DOHH2 (cell line): ENCODE results near the gene POLE4.

Experiments used
- H3F3A ChIP-seq: fragments of 200-600 bp; sonication (generic), shearing (Covaris generic); 2 replicates; pipeline ENCODE4 v1.6.0; 2016; ENCODE audit warnings: antibody characterized with exemption, mild to moderate bottlenecking; ENCODE audit not compliant: control insufficient read depth, insufficient read depth
- H3K27ac ChIP-seq: fragments of 200-600 bp; sonication (generic); 2 replicates; pipeline ENCODE4 v1.5.1; 2014; ENCODE audit warnings: low read depth, mild to moderate bottlenecking, low read length, moderate library complexity
- H3K27me3 ChIP-seq: fragments of 200-600 bp; sonication (generic); 2 replicates; pipeline ENCODE4 v1.6.1; 2014; ENCODE audit warnings: mild to moderate bottlenecking, low read length, mixed read lengths; ENCODE audit not compliant: control insufficient read depth
- H3K36me3 ChIP-seq: fragments of 200-600 bp; sonication (generic); 2 replicates; pipeline ENCODE4 v1.6.1; 2014; ENCODE audit warnings: mild to moderate bottlenecking, low read length, moderate library complexity, mixed read lengths; ENCODE audit not compliant: control insufficient read depth
- H3K4me1 ChIP-seq: fragments of 200-600 bp; sonication (generic); 2 replicates; pipeline ENCODE4 v1.6.1; 2014; ENCODE audit warnings: mild to moderate bottlenecking, low read length, mixed read lengths; ENCODE audit not compliant: control insufficient read depth
- H3K4me2 ChIP-seq: fragments of 200-600 bp; sonication (generic); 2 replicates; pipeline ENCODE4 v1.6.0; 2014; ENCODE audit warnings: mild to moderate bottlenecking, low read length, moderate library complexity
- H3K4me3 ChIP-seq: fragments of 200-600 bp; sonication (generic); 2 replicates; pipeline ENCODE4 v1.5.1; 2014; ENCODE audit warnings: mild to moderate bottlenecking, low read length, mixed read lengths
- H3K79me2 ChIP-seq: fragments of 200-600 bp; sonication (generic); 2 replicates; pipeline ENCODE4 v1.6.1; 2014; ENCODE audit warnings: mild to moderate bottlenecking, low read length, mixed read lengths; ENCODE audit not compliant: control insufficient read depth
- H3K9me2 ChIP-seq: fragments of 200-600 bp; sonication (generic); replicated peaks from 2 replicates; pipeline ENCODE4 v1.6.1; 2014; ENCODE audit warnings: mild to moderate bottlenecking, low read length, mixed read lengths; ENCODE audit not compliant: control insufficient read depth
- H3K9me3 ChIP-seq: fragments of 200-600 bp; sonication (generic); 2 replicates; pipeline ENCODE4 v1.6.1; 2014; ENCODE audit warnings: antibody characterized with exemption, low read length, mixed read lengths; ENCODE audit not compliant: control insufficient read depth, insufficient read depth
- H4K20me1 ChIP-seq: fragments of 200-600 bp; sonication (generic); 2 replicates; pipeline ENCODE4 v1.6.0; 2014; ENCODE audit warnings: low read depth, mild to moderate bottlenecking, antibody characterized with exemption, low read length, moderate library complexity; ENCODE audit not compliant: control insufficient read depth, insufficient read depth
- CTCF ChIP-seq: fragments of 200-600 bp; sonication (generic); IDR thresholded peaks from one replicate; pipeline ENCODE4 v1.5.1; 2014; ENCODE audit warnings: antibody characterized with exemption, mild to moderate bottlenecking, low read depth, low read length; ENCODE audit not compliant: poor library complexity, severe bottlenecking
- EZH2phosphoT487 ChIP-seq: fragments of 200-600 bp; sonication (generic); IDR thresholded peaks from 2 replicates; pipeline ENCODE4 v1.6.1; 2017; ENCODE audit warnings: borderline replicate concordance, mild to moderate bottlenecking, antibody characterized with exemption, low read length, moderate library complexity, mixed read lengths

The POLE4 gene

GRCh38 chr2:74939919-74940812 is 18.3 kb upstream of the POLE4 start:
- no peak overlapping the region for H3K4me2 ChIP-seq
- no peak for TF ChIP-seq EZH2phosphoT487
- no peak for TF ChIP-seq CTCF
- H3K79me2 ChIP-seq: no peaks in the 10 kb centered on the region
- H3K9me3 ChIP-seq: no peaks in the 10 kb centered on the region
- no peak overlapping the region for H3K27ac ChIP-seq
- peaks cover 18% of the 10 kb centered on the region for H3K27me3 ChIP-seq
- no peaks in the 10 kb centered on the region for H3K4me1 ChIP-seq
- H3F3A ChIP-seq: no peaks in the 10 kb centered on the region
- no peaks in the 10 kb centered on the region for H4K20me1 ChIP-seq
- H3K4me3 ChIP-seq: no peak overlapping the region
- no peaks in the 10 kb centered on the region for H3K36me3 ChIP-seq
- no peaks in the 10 kb centered on the region for H3K9me2 ChIP-seq

- TF ChIP-seq CTCF: no peak
- no peak for TF ChIP-seq EZH2phosphoT487
- no peaks in the 10 kb centered on the region for H3F3A ChIP-seq
- no peak overlapping the region for H3K27ac ChIP-seq
- no peaks in the 10 kb centered on the region for H3K9me2 ChIP-seq
- H4K20me1 ChIP-seq: no peaks in the 10 kb centered on the region
- no peaks in the 10 kb centered on the region for H3K79me2 ChIP-seq
- no peaks in the 10 kb centered on the region for H3K36me3 ChIP-seq
- H3K9me3 ChIP-seq: no peaks in the 10 kb centered on the region
- H3K4me3 ChIP-seq: no peak overlapping the region
- peaks cover 13% of the 10 kb centered on the region for H3K27me3 ChIP-seq
- no peaks in the 10 kb centered on the region for H3K4me1 ChIP-seq
- H3K4me2 ChIP-seq: no peak overlapping the region
Measured at GRCh38 chr2:74941284-74941683, 17.2 kb upstream of the POLE4 start.

GRCh38 chr2:74942263-74942662 is 16.2 kb upstream of the POLE4 start:
- Histone ChIP-seq H4K20me1 (no peaks in the 10 kb centered on the region), H3K4me3 (no peak overlapping the region), H3F3A (no peaks in the 10 kb centered on the region), H3K4me1 (no peaks in the 10 kb centered on the region), H3K9me3 (peaks cover under 1% of the 10 kb centered on the region; the same call in 1 of the 2 replicates), H3K27ac (no peak overlapping the region), H3K9me2 (no peaks in the 10 kb centered on the region), H3K4me2 (no peak overlapping the region), H3K79me2 (no peaks in the 10 kb centered on the region), H3K27me3 (peaks cover 7% of the 10 kb centered on the region; the same call in 1 of the 2 replicates), H3K36me3 (no peaks in the 10 kb centered on the region)
- no peak for TF ChIP-seq CTCF
- TF ChIP-seq EZH2phosphoT487: no peak
